Bone marrow (tissue), 2 donors: ENCODE data around the gene PLEKHM2.
"Not testable (repeated sequence)": the region's sequence is repeated elsewhere in the genome, so short reads cannot be mapped to it uniquely, and the experiment has no call there.

Experiments used
- DNase-seq, 2 donors: peaks; one replicate each; lab custom pipeline; 2025; lab: John Stamatoyannopoulos, UW

Gene PLEKHM2

DNA sequence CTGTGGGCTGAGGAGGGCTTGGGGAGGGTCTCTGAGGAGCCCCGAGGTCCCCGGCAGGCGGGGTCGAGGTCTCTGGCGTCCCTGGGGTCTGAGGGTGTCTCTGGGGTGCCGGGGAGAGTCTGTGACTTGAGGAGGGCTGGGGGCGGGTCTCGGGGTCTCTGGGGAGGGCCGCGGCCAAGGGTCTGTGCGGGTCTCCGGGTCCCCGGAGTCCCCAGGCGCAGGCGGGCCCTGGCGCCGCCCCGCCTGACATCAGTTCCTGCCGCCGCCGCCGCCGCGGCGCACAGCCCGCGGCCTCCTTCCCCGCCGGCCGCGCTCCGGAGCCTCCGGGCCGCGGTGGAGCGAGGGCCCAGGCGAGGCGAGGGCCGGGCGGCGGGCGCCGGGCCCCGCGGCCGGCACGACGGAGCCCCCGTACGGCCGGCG is at the start of gene PLEKHM2:
TSS of gene PLEKHM2 (plus strand) at position 279 of the 420 bp plus-strand sequence. CDS start 239 bp downstream, outside the sequence.
- peak in 1 of 2 donors; percentile 11 for DNase-seq

GRCh38 chr1:15636436-15636835 is 47.7 kb upstream of the PLEKHM2 start:
- no peak for DNase-seq

GRCh38 chr1:15637826-15638225 is 46.3 kb upstream of the PLEKHM2 start:
- no peak for DNase-seq

- DNase-seq = no peak
Observed at GRCh38 chr1:15639262-15639661, 44.9 kb upstream of the PLEKHM2 start.

DNA sequence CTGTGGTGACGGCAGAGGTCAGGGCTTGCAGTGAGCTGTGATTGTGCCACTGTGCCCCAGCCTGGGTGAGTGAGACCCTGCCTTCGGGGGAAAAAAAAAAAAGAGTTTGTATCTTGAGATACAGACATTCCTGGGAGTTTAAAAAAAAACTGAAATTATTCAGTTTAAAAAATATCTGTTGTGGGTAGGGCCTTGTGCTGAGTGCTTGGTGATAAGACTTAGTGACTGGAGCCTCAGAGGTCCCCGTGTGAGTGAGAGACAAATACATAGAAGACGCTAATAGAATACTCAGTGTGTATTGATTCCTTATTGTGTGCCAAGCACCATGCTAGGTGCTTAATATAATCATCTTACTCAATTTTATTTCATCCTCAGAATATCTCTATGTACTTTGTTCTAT is 44.2 kb upstream of the PLEKHM2 start:
- DNase-seq = no peak

GRCh38 chr1:15640667-15641066 is 43.5 kb upstream of the PLEKHM2 start:
- no peak for DNase-seq

DNA sequence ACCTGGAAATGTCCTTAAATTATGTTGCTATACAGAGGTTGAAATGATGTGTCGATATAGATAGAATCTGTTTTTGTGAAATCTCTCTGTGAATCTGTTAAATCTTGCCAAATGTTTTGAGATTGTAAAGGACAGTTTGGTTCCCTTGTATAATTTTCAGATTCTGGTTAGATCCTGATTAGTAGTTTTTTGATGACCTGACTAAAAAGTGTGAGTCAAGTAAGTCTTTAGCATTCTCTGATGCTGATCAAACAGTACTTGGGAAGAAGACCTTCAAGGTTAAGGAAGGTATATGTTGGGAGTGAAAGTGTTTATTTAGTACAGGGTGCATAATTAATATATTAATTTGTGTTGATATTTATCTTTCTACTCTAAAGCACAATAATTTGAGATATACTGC is 34.2 kb upstream of the PLEKHM2 start:
- DNase-seq = no peak

GRCh38 chr1:15650433-15650832 is 33.7 kb upstream of the PLEKHM2 start:
- DNase-seq = no peak

DNA sequence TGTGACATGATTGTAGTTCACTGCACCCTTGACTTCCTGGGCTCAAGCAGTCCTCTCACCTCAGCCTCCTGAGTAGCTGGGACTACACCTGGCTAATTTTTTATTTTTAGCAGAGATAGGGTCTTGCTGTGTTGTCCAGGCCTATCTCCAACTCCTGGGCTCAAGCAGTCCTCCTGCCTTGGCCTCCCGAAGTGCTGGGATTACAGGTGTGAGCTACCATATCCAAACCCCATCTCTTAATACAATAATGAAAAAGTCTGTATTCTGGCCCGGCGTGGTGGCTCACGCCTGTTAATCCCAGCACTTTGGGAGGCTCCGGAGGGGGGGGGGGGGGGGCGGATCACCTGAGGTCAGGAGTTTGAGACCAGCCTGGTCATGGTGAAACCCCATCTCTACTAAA is 32.0 kb upstream of the PLEKHM2 start:
- not testable (repeated sequence) for DNase-seq

DNA sequence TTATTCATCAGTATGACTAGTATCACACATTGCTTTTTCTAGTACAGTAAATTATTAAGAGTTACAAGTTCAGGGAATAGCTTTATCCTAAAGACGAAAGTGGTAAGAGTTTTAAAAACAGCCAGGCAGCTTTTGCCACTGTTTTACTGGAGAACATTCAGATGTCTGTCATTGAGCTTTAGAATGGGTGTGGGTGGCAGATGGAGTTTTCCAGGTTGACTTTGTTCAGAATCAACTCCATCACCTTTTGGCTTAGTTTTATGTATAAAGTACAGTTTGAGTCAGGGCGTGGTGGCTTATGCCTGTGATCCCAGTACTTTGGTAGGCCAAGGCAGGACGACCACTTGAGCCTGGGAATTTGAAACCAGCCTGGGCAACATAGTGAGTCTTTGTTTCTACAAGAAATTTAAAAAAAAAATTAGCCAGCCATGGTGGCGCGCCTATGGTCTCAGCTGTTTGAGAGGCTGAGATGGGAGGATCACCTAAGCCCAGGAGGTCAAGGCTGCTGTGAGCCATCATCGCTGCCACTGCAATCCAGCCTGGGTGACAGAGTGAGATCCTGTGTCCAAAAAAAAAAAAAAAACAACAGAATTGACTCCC is 29.9 kb upstream of the PLEKHM2 start:
- no peak for DNase-seq

DNA sequence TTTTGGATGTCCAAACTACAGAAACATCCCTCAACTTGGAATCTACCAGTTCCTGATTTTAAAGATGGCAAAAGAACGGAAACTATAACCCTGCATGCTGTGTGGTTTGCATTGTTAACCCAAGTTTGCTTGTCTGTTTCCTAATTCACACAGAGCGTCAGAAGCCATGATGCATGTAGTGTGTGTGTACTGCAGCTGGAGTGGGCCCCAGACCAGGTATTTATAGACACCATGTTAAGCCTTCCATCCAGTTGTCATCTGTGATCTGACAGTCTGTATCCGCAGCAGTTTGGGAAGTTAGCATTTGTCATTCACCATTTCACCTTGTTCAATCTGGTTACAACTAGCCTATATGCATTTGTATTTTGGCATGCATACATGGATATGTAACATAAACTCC is 27.7 kb upstream of the PLEKHM2 start:
- DNase-seq = no peak

DNA sequence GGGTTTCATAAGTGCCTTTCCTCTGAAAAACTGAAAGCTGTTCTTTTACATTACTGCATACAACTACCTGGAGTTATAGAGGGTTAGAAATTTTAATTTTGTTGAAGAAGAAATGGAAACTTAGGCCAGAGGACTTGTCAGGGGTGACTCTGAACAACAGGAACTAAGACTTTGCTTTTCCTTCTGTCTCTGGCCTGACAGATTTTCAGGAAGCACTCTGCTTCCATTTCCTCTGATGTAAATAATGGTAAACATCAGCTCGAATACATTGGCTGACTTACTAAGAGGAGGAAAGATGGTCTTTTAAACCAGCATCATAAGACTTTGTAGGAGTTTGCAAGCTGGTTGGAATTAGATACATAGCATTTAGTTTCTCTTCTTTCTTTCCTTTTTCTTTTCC is 27.1 kb upstream of the PLEKHM2 start:
- DNase-seq = no peak

DNA sequence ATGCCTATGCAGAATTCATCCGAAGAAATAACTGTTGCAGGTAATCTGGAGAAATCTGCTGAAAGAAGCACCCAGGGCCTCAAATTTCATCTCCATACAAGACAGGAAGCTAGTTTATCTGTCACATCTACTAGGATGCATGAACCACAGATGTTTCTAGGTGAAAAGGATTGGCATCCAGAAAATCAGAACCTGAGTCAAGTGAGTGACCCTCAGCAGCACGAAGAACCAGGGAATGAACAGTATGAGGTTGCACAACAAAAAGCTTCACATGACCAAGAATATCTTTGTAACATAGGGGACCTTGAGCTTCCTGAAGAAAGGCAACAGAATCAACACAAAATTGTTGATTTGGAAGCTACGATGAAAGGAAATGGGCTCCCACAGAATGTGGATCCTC is 24.0 kb upstream of the PLEKHM2 start:
- DNase-seq = no peak

GRCh38 chr1:15662477-15662876 is 21.6 kb upstream of the PLEKHM2 start:
- no peak for DNase-seq

- no peak for DNase-seq
Observed at GRCh38 chr1:15663925-15664324, 20.2 kb upstream of the PLEKHM2 start.

DNA sequence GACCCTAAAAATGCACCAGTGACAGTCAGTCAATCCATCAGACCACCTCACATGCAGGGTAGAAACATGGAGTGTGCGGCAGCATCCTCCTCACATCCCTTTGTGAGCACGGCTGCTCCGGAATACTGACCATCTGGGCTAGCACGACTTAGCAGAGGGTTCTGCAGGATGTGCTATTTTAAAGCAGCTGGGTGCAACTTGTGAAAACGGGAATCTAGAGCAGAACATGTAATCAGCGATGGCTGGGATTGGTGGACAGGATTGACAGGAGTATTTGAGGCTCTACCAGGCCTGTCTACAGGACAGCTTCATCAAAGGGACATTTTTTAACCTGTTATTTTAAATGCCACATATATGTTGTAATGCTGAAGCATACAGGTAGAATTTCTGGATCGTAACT is 16.8 kb upstream of the PLEKHM2 start:
- no peak for DNase-seq

GRCh38 chr1:15668089-15668754 is 15.9 kb upstream of the PLEKHM2 start:
- DNase-seq = no peak

GRCh38 chr1:15669074-15669473 is 15.0 kb upstream of the PLEKHM2 start:
- DNase-seq = no peak

GRCh38 chr1:15669864-15670263 is 14.3 kb upstream of the PLEKHM2 start:
- no peak for DNase-seq

DNA sequence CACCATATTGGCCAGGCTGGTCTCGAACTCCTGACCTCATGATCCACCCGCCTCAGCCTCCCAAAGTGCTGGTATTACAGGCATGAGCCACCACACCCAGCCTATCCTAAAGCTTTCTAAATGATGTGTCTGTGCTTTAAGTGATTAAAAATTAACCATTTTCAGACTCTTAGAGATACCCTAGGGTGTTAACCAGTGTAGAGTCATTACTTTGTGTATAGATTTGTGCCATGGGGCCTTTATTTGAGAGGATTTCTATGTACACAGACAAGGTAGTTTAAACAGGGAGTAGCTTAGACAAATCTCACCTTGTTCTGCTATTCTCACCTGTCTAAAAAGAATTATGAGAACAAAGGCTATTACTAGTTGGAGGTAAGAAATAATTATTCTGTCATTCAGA is 12.7 kb upstream of the PLEKHM2 start:
- DNase-seq = no peak

DNA sequence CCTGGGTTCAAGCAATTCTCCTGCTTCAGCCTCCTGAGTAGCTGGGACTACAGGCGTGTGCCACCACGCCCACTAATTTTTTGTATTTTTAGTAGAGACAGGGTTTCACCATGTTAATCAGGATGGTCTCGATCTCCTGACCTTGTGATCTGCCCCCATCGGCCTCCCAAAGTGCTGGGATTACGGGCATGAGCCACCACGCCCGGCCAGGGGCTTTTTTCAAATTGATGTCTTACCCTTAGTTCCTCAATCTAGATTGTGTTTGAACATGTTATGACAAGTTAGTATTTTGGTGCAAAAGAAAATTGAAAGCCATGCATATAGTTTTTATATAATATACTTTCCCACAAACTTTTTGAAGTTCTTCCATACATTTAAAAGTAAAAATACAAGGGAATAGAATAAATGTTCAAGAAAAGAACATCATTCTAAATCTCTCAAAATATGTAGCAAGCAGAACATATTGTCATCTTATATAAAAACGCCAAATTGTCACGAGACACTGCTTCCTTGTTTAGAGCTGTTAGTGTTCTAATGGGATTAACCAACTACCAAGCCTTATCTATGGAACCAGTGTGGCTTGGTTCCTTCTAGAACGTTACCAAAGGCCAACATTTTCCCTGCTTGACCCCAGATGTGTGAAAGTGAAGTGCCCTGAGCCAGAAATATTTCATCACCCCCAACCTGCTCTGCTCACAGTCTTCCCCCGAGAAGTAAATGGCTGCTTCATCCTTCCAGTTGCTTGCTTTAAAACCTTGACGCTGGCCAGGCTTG is 9.5 kb upstream of the PLEKHM2 start:
- no peak for DNase-seq

DNA sequence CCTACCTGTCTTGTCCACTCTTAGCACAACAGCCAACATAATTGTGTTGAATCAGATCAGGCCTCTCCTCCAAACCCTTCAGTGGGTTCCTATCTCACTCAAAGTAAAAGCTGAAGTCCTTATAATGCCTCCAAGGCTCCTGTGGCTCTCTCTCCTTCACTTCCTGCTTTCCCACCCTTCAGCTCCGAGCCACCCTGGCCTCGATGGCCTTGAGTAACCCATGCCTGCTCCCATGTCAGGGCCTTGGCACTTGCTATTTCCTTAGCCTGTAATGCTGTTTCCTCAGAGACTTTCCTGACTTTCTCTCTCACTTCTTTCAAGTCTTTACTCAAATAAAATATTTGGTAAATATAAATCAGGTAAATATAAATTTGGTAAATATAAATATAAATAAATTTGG is 8.1 kb upstream of the PLEKHM2 start:
- DNase-seq = no peak
